COLO668 (cell line): ENCODE data around the gene IRF1.

Source experiments
- DNase-seq: peaks from one replicate; lab custom pipeline; 2025; ENCODE audit not compliant: unreplicated experiment; lab: John Stamatoyannopoulos, UW

The IRF1 gene

DNA sequence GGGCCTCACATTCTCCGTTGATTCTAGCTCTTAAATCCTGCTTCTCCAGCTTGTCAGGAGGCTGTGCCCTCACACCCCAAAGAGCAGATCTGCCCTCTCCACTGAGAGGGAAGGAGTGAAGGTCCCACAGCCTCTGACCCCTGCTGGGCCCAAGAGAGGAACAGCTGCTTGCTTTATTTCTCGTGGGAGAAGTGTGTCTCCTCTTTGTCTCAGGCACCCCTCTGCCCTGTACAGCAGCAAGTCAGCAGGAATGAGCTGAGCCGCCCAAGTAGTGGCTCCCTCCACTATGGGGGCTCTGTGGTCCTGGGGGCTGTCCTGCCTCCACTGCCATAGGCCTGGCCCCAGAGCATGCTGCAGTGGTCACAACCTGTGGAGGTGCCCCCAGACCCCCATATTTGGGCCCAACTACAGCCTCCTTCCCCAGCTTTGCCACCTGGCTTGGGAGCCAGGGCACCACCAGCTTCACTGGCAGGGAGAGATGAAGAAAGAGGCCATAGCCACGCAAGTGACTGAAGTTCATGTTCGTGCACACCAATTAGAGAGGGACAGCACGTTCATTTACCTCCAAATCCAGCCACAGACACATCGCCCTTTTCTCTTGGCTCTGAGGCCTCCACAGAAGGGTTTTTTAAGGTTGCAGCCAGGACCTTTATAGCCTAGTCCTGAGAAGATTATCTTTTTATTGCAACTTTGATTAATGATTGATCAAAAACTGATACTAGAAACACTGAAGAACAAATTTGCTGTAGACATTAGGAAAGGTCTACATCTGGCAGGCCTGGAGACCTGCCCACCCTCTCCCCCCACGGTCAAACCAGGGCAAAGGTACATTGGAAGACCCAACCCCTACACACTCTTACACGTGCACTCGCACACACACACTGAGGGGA lies 27.5 kb downstream of the IRF1 start:
- DNase-seq = no peak

GRCh38 chr5:132462333-132462732 lies 28.2 kb downstream of the IRF1 start:
- no peak for DNase-seq

DNA sequence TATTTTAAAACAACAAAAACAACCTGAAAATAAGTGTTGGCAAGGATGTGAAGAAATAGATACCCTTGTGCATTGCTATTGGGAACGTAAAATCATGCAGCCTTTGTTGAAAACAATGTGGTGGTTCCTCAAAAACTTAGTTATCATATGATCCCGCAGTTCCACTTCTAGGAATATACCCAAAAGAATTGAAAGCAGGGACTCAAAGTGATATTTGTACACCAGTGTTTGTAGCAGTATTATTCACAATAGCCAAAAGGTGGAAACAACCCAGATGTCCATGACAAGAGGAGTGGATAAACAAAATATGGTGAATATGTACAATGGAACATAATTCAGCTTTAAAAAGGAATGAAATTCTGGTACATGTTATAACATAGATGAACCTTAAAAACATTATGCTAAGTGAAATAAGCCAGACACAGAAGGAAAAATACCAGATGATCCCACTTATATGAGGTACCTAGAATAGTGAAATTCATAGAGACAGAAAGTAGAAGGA lies 29.0 kb downstream of the IRF1 start:
- no peak for DNase-seq

- DNase-seq = no peak
Observed at GRCh38 chr5:132460846-132461568, 29.6 kb downstream of the IRF1 start.

- peak; percentile 23 for DNase-seq
Observed at GRCh38 chr5:132459983-132460838, 30.4 kb downstream of the IRF1 start.

DNA sequence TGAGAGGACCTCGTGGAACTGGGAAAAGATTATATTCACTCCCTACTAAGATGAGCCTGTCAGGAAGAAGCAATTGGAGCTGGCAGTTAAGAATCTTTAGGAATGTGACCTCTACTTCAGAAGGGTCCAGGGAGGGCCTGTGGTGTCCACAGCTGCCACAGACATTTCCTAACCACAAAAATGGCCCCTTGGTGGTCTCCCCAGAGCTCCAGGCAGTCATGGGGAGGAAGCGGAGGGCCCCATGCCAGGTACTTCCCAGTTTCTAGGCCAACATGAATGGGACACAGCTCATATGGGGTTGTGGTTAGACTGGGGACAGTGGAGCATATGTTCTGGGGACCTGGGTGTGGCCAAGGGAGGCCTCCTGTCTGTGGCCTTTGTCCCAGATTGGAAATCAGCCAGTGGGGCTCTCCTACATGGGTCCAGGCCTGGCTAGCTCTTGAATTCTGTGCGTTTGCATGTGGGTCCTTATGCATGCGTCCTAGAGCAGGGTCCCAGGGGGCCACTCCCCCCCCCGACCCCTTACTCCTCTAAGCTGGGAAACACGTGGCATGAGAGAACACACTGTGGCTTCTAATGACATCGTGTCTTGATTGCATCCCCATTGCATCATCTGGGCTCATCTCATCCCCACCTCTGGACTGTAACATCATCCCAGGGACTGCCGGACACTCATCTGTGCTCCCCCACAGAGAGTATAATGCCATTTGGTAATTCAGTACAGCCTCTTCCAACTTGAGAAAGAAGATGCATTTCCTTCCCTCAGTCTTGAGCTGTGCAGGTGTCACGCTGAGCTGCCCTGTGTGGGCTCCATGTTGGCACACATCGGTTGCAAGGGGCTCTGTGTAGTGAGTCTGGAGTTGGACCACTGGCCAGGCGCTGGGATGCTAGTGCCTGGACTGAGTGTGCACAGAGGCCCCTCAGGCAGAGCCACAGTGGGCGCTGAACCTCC lies 31.3 kb downstream of the IRF1 start:
- no peak for DNase-seq

DNA sequence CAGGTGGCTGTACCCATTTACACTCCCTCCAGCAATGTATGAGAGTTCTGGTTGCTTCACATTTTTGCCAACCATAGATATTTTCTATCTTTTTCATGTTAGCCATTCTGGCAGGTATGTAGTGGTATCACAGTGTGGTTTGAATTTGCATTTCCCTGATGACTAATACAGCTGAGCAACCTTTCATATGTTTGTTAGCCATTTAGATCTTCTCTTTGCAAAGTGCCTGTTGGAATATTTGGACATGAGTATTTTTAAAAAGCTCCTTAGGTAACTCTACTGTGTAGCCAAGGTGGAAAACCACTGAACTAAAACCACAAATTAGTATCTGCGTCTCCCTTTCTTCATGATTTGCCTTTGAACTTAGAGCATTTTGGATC lies 31.9 kb downstream of the IRF1 start:
- no peak for DNase-seq

DNA sequence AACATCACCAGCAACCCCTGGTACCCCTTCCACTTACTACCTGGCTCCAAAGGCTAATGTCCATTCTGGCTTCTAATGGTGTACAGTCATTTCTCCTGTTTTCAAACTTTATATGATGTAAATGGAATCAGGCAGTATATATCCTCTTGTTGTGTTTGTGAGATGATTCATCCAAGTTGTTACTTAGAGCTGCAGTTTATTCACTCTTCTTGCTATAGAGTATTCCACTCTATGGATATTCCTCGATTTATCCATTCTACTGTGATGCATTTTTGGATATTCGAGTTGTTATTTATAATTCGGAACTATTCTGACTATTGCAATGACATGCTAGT lies 32.4 kb downstream of the IRF1 start:
- no peak for DNase-seq

GRCh38 chr5:132457371-132458225 lies 33.0 kb downstream of the IRF1 start:
- no peak for DNase-seq

DNA sequence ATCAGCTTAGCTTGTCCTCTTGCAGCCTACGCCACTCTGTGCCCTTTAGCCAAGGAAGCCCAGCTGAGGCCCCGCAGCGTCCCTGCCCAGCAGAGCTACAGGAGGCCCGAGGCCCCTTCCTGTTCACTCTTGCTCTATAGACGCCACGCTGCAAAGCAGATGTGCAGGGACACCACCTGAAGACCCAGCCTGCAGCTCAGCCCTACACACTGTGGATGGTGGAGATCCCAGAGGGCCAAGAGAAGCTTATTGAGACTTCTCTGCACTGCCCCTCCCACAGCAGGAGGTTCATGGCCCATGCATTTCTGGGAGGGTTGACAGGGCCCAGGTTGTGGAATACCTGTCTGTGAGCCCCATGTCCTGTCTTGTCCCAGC lies 33.6 kb downstream of the IRF1 start:
- no peak for DNase-seq

- DNase-seq = no peak
Observed at GRCh38 chr5:132456296-132456986, 34.1 kb downstream of the IRF1 start.

GRCh38 chr5:132455614-132456115 lies 34.9 kb downstream of the IRF1 start:
- DNase-seq = no peak

GRCh38 chr5:132454361-132454760 lies 36.2 kb downstream of the IRF1 start:
- no peak for DNase-seq

DNA sequence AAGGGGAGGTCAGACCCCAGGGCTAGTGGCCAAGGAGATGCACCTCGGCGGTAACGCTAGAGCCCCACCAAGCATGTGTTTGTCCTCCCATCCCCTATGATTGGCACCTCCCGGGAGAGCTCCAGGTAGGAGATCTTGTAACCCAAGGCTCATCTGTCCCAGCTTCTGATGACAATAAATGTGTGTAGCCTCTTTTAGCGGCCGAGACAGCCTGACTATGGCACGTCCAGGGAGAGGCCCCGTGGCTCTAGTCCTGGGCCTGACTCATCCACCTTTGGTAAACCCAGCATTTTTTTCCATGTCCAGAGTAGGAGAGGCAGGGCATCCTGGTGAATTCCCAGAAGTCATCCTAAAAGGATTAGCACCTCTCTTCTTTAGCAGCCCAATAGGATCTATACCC lies 39.2 kb downstream of the IRF1 start:
- no peak for DNase-seq

GRCh38 chr5:132449060-132449459 lies 41.5 kb downstream of the IRF1 start:
- DNase-seq = no peak

DNA sequence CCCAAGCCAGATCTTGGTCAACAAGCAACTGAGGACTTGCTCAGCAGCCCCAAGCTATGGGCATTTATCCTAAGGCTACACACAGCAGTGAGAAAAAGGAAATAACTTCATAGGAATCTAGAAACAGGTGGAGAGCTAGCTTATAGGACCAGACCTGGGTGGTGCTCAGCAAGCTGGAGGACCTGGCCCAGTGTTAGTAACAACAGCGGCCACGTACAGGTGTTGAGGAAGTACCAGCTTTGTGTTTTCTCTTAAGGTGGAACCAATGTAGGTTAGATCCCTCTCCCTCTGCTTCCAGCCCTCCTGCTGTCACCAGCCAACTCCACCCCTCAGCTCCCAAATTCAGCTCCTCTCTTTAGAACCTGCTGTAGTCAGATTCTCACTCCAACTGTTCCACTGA lies 43.4 kb downstream of the IRF1 start:
- DNase-seq = no peak

DNA sequence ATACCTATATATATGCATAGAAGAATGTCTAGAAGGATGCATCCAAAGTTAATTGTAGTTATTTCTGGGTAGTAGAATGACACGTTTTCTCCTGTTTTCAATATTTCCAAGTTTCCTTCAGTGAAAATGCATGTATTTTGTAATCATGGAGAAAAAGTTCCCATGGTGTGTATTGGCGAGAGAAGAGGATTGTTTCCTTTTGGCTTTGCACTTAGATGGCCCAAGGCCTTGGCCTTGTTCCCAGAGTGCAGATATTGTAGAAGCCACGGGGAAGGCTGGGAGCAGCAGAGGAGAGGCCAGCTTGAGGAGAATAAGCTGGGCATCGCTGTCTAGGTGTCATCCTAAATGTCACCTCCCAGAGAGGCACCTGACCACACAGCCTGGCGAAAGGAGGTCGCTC lies 44.0 kb downstream of the IRF1 start:
- no peak for DNase-seq

GRCh38 chr5:132445930-132446329 lies 44.6 kb downstream of the IRF1 start:
- DNase-seq = no peak

DNA sequence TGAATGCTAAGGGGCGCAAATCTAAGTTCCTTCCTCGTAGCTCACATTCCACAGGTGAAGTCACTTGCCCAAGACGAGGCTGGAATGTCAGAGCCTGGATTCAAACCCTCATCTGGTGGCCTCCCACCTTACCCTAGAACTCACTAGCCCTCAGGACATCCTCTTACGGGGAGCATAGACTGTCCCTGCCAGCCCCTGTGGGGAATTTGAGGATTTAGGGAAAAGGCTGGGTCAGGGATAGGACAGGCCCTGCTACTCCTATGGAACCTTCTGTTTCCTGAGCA lies 45.0 kb downstream of the IRF1 start:
- no peak for DNase-seq
